ENCODE results near the gene KRT40. TPM values are rescaled to one million over a fixed set of nuclear protein-coding genes. Genes with fewer than 3 reads are reported as not detected.

Gene KRT40
- total and polyA plus RNA-seq, 2 experiments from 2014 or later: 0.33 TPM; not detected in 1

GRCh38 chr17:40935624-40936023 lies 48.5 kb downstream of the KRT40 start:
- Histone ChIP-seq H4K20me1 (ENCODE audit: insufficient read depth, poor library complexity, severe bottlenecking) (no peaks in the 10 kb centered on the region), H3K4me1 (ENCODE audit: insufficient read depth) (peaks cover 22% of the 10 kb centered on the region), H3K36me3 (replicated peaks; ENCODE audit: insufficient read depth, low read depth) (no peaks in the 10 kb centered on the region), H3K9me2 (replicated peaks; ENCODE audit: insufficient read depth) (no peaks in the 10 kb centered on the region), H3K79me2 (no peaks in the 10 kb centered on the region), H3K4me3 (no peak overlapping the region), H3K9me3 (ENCODE audit: low read depth) (no peaks in the 10 kb centered on the region), H3K27me3 (no peaks in the 10 kb centered on the region), H3K27ac (peak overlapping the region; percentile 69), H2AFZ (no peak overlapping the region), H3K4me2 (peak overlapping the region; percentile 29)
- WGBS (ENCODE audit: low lambda C conversion rate, missing lambda C conversion rate): 34% methylated on average over 3 of the region's 3 CpGs
- no peak for TF ChIP-seq EZH2phosphoT487 (IDR thresholded peaks at IDR 0.05; ENCODE audit: low read depth, severe bottlenecking, unreplicated experiment)
- TF ChIP-seq, protein P1, sequence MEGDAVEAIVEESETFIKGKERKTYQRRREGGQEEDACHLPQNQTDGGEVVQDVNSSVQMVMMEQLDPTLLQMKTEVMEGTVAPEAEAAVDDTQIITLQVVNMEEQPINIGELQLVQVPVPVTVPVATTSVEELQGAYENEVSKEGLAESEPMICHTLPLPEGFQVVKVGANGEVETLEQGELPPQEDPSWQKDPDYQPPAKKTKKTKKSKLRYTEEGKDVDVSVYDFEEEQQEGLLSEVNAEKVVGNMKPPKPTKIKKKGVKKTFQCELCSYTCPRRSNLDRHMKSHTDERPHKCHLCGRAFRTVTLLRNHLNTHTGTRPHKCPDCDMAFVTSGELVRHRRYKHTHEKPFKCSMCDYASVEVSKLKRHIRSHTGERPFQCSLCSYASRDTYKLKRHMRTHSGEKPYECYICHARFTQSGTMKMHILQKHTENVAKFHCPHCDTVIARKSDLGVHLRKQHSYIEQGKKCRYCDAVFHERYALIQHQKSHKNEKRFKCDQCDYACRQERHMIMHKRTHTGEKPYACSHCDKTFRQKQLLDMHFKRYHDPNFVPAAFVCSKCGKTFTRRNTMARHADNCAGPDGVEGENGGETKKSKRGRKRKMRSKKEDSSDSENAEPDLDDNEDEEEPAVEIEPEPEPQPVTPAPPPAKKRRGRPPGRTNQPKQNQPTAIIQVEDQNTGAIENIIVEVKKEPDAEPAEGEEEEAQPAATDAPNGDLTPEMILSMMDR (IDR thresholded peaks at IDR 0.05; ENCODE audit: poor library complexity): no peak
- TF ChIP-seq EZH2 (IDR thresholded peaks at IDR 0.05; ENCODE audit: borderline replicate concordance): no peak
- no peak for DNase-seq (ENCODE audit: low spot score)

DNA sequence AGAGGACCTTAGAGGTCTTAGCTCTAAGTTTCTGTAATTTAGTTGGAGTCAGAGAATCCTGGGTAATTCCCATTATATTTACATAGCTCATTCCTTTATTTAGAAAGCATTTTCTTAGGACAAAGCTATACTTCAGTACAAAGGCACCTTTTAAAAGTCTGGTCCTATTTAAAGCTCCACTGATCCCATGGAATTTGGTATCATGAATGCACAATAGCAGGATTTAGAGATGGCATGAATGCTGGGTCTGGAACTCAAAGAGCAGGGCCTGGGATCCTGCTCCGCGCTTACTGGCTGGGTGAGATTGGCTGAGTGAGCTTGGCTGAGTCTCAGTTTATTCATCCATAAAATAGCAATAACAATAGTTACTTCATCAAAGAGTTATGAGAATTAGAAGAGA lies 51.5 kb downstream of the KRT40 start:
- Histone ChIP-seq H3K4me2 (no peak overlapping the region), H3K9me3 (ENCODE audit: low read depth) (no peaks in the 10 kb centered on the region), H3K36me3 (replicated peaks; ENCODE audit: insufficient read depth, low read depth) (no peaks in the 10 kb centered on the region), H3K4me1 (ENCODE audit: insufficient read depth) (peaks cover 18% of the 10 kb centered on the region), H3K4me3 (no peak overlapping the region), H2AFZ (no peak overlapping the region), H3K9me2 (replicated peaks; ENCODE audit: insufficient read depth) (no peaks in the 10 kb centered on the region), H3K27ac (no peak overlapping the region), H3K27me3 (no peaks in the 10 kb centered on the region), H3K79me2 (no peaks in the 10 kb centered on the region), H4K20me1 (ENCODE audit: insufficient read depth, poor library complexity, severe bottlenecking) (no peaks in the 10 kb centered on the region)
- TF ChIP-seq, protein P1 (IDR thresholded peaks at IDR 0.05; ENCODE audit: poor library complexity): no peak
- TF ChIP-seq EZH2 (IDR thresholded peaks at IDR 0.05; ENCODE audit: borderline replicate concordance): no peak
- TF ChIP-seq EZH2phosphoT487 (IDR thresholded peaks at IDR 0.05; ENCODE audit: low read depth, severe bottlenecking, unreplicated experiment): no peak
- DNase-seq (ENCODE audit: low spot score): no peak
- WGBS (ENCODE audit: low lambda C conversion rate, missing lambda C conversion rate): 63% methylated on average over 2 of the region's 2 CpGs

GRCh38 chr17:40931311-40931710 lies 52.8 kb downstream of the KRT40 start:
- peaks cover 6% of the 10 kb centered on the region for H3K4me1 ChIP-seq (ENCODE audit: insufficient read depth)
- H3K36me3 ChIP-seq (replicated peaks; ENCODE audit: insufficient read depth, low read depth): no peaks in the 10 kb centered on the region
- H3K79me2 ChIP-seq: no peaks in the 10 kb centered on the region
- TF ChIP-seq EZH2phosphoT487 (IDR thresholded peaks at IDR 0.05; ENCODE audit: low read depth, severe bottlenecking, unreplicated experiment): no peak
- no peak for TF ChIP-seq EZH2 (IDR thresholded peaks at IDR 0.05; ENCODE audit: borderline replicate concordance)
- TF ChIP-seq, protein P1 (IDR thresholded peaks at IDR 0.05; ENCODE audit: poor library complexity): no peak
- DNase-seq (ENCODE audit: low spot score): no peak
- no peak overlapping the region for H3K4me2 ChIP-seq
- 72% methylated on average over 3 of the region's 3 CpGs for WGBS (ENCODE audit: low lambda C conversion rate, missing lambda C conversion rate)
- no peaks in the 10 kb centered on the region for H3K9me3 ChIP-seq (ENCODE audit: low read depth)
- no peak overlapping the region for H3K4me3 ChIP-seq
- H4K20me1 ChIP-seq (ENCODE audit: insufficient read depth, poor library complexity, severe bottlenecking): no peaks in the 10 kb centered on the region
- no peaks in the 10 kb centered on the region for H3K9me2 ChIP-seq (replicated peaks; ENCODE audit: insufficient read depth)
- no peak overlapping the region for H3K27ac ChIP-seq
- no peaks in the 10 kb centered on the region for H3K27me3 ChIP-seq
- H2AFZ ChIP-seq: no peak overlapping the region

Small RNAs within 50 kb of the gene (small RNA-seq; reads per million reads assigned to genes)
- not detected for gene KRTAP3-4P

Other genes with a start within 250 kb of the KRT40 start
Only the 30 nearest of the 35 such genes appear.
- not detected in 2 replicates for gene KRT27, start 201.8 kb downstream of the KRT40 start, total RNA-seq
- gene KRT27, start 201.8 kb downstream of the KRT40 start, polyA plus RNA-seq: not detected in 2 replicates
- gene KRT28, start 184.4 kb downstream of the KRT40 start, total RNA-seq: not detected in 2 replicates
- gene KRT28, start 184.4 kb downstream of the KRT40 start, polyA plus RNA-seq: not detected in 2 replicates
- 29.4 and 39.7 TPM in 2 replicates for gene KRT10, start 161.7 kb downstream of the KRT40 start, total RNA-seq
- gene KRT10, start 161.7 kb downstream of the KRT40 start, polyA plus RNA-seq: 153 and 165 TPM in 2 replicates
- not detected in 2 replicates for gene KRT12, start 117.1 kb downstream of the KRT40 start, total RNA-seq
- not detected in 2 replicates for gene KRT12, start 117.1 kb downstream of the KRT40 start, polyA plus RNA-seq
- 2.4 and 3.4 TPM in 2 replicates for gene KRT20, start 99.1 kb downstream of the KRT40 start, total RNA-seq
- gene KRT20, start 99.1 kb downstream of the KRT40 start, polyA plus RNA-seq: 1.5 and 1.6 TPM in 2 replicates
- gene KRT23, start 46.7 kb downstream of the KRT40 start, total RNA-seq: 4.0 and 6.4 TPM in 2 replicates
- 2.0 and 4.0 TPM in 2 replicates for gene KRT23, start 46.7 kb downstream of the KRT40 start, polyA plus RNA-seq
- gene KRT39, start 17.4 kb downstream of the KRT40 start, total RNA-seq: 1.0 TPM in 1 of 2 replicates, not detected in the other
- not detected in 2 replicates for gene KRT39, start 17.4 kb downstream of the KRT40 start, polyA plus RNA-seq
- gene KRTAP3-3, start 9.8 kb upstream of the KRT40 start, total RNA-seq: not detected in 2 replicates
- not detected in 2 replicates for gene KRTAP3-3, start 9.8 kb upstream of the KRT40 start, polyA plus RNA-seq
- not detected in 2 replicates for gene KRTAP3-2, start 15.6 kb upstream of the KRT40 start, total RNA-seq
- not detected in 2 replicates for gene KRTAP3-2, start 15.6 kb upstream of the KRT40 start, polyA plus RNA-seq
- not detected in 2 replicates for gene KRTAP3-1, start 24.8 kb upstream of the KRT40 start, total RNA-seq
- 2.7 and 3.4 TPM in 2 replicates for gene KRTAP3-1, start 24.8 kb upstream of the KRT40 start, polyA plus RNA-seq
- not detected in 2 replicates for gene KRTAP1-5, start 42.9 kb upstream of the KRT40 start, total RNA-seq
- 0.44 TPM in 1 of 2 replicates, not detected in the other for gene KRTAP1-5, start 42.9 kb upstream of the KRT40 start, polyA plus RNA-seq
- not detected in 2 replicates for gene KRTAP1-4, start 45.9 kb upstream of the KRT40 start, total RNA-seq
- gene KRTAP1-4, start 45.9 kb upstream of the KRT40 start, polyA plus RNA-seq: not detected in 2 replicates
- not detected in 2 replicates for gene KRTAP1-3, start 50.5 kb upstream of the KRT40 start, total RNA-seq
- not detected in 2 replicates for gene KRTAP1-3, start 50.5 kb upstream of the KRT40 start, polyA plus RNA-seq
- gene KRTAP1-1, start 57.1 kb upstream of the KRT40 start, total RNA-seq: not detected in 2 replicates
- gene KRTAP1-1, start 57.1 kb upstream of the KRT40 start, polyA plus RNA-seq: not detected in 2 replicates
- not detected in 2 replicates for gene KRTAP2-1, start 63.0 kb upstream of the KRT40 start, total RNA-seq
- not detected in 2 replicates for gene KRTAP2-1, start 63.0 kb upstream of the KRT40 start, polyA plus RNA-seq
- not detected in 2 replicates for gene KRTAP2-2, start 70.9 kb upstream of the KRT40 start, total RNA-seq
- gene KRTAP2-2, start 70.9 kb upstream of the KRT40 start, polyA plus RNA-seq: not detected in 2 replicates
- not detected in 2 replicates for gene KRTAP2-3, start 75.8 kb upstream of the KRT40 start, total RNA-seq
- not detected in 2 replicates for gene KRTAP2-3, start 75.8 kb upstream of the KRT40 start, polyA plus RNA-seq
- not detected in 2 replicates for gene KRTAP2-4, start 81.6 kb upstream of the KRT40 start, total RNA-seq
- gene KRTAP2-4, start 81.6 kb upstream of the KRT40 start, polyA plus RNA-seq: not detected in 2 replicates
- not detected in 2 replicates for gene KRTAP4-7, start 99.8 kb upstream of the KRT40 start, total RNA-seq
- not detected in 2 replicates for gene KRTAP4-7, start 99.8 kb upstream of the KRT40 start, polyA plus RNA-seq
- not detected in 2 replicates for gene KRTAP4-8, start 113.8 kb upstream of the KRT40 start, total RNA-seq
- not detected in 2 replicates for gene KRTAP4-8, start 113.8 kb upstream of the KRT40 start, polyA plus RNA-seq
- gene KRTAP4-16, start 117.9 kb upstream of the KRT40 start, total RNA-seq: not detected in 2 replicates
- gene KRTAP4-16, start 117.9 kb upstream of the KRT40 start, polyA plus RNA-seq: not detected in 2 replicates
- gene KRTAP4-9, start 121.1 kb upstream of the KRT40 start, total RNA-seq: not detected in 2 replicates
- gene KRTAP4-9, start 121.1 kb upstream of the KRT40 start, polyA plus RNA-seq: not detected in 2 replicates
- gene KRTAP4-11, start 134.0 kb upstream of the KRT40 start, total RNA-seq: not detected in 2 replicates
- not detected in 2 replicates for gene KRTAP4-11, start 134.0 kb upstream of the KRT40 start, polyA plus RNA-seq
- gene KRTAP4-12, start 139.9 kb upstream of the KRT40 start, total RNA-seq: not detected in 2 replicates
- not detected in 2 replicates for gene KRTAP4-12, start 139.9 kb upstream of the KRT40 start, polyA plus RNA-seq
- gene KRTAP4-6, start 156.2 kb upstream of the KRT40 start, total RNA-seq: not detected in 2 replicates
- gene KRTAP4-6, start 156.2 kb upstream of the KRT40 start, polyA plus RNA-seq: not detected in 2 replicates
- not detected in 2 replicates for gene KRTAP4-5, start 165.5 kb upstream of the KRT40 start, total RNA-seq
- not detected in 2 replicates for gene KRTAP4-5, start 165.5 kb upstream of the KRT40 start, polyA plus RNA-seq
- not detected in 2 replicates for gene KRTAP4-4, start 176.4 kb upstream of the KRT40 start, total RNA-seq
- gene KRTAP4-4, start 176.4 kb upstream of the KRT40 start, polyA plus RNA-seq: not detected in 2 replicates
- not detected in 2 replicates for gene KRTAP4-3, start 183.9 kb upstream of the KRT40 start, total RNA-seq
- gene KRTAP4-3, start 183.9 kb upstream of the KRT40 start, polyA plus RNA-seq: not detected in 2 replicates
- gene KRTAP4-2, start 193.9 kb upstream of the KRT40 start, total RNA-seq: not detected in 2 replicates
- not detected in 2 replicates for gene KRTAP4-2, start 193.9 kb upstream of the KRT40 start, polyA plus RNA-seq
- gene KRTAP4-1, start 200.6 kb upstream of the KRT40 start, total RNA-seq: not detected in 2 replicates
- not detected in 2 replicates for gene KRTAP4-1, start 200.6 kb upstream of the KRT40 start, polyA plus RNA-seq

Measured in hepatocyte (in vitro differentiated cells).